GM18867 (cell line): ENCODE results near the gene RORB.

Source experiments
- ATAC-seq: cut with Tn5 transposase; IDR thresholded peaks from one replicate; pipeline ENCODE4 v1.9.1; 2021; ENCODE audit warnings: mild to moderate bottlenecking, moderate library complexity; ENCODE audit not compliant: unreplicated experiment

Gene RORB

DNA sequence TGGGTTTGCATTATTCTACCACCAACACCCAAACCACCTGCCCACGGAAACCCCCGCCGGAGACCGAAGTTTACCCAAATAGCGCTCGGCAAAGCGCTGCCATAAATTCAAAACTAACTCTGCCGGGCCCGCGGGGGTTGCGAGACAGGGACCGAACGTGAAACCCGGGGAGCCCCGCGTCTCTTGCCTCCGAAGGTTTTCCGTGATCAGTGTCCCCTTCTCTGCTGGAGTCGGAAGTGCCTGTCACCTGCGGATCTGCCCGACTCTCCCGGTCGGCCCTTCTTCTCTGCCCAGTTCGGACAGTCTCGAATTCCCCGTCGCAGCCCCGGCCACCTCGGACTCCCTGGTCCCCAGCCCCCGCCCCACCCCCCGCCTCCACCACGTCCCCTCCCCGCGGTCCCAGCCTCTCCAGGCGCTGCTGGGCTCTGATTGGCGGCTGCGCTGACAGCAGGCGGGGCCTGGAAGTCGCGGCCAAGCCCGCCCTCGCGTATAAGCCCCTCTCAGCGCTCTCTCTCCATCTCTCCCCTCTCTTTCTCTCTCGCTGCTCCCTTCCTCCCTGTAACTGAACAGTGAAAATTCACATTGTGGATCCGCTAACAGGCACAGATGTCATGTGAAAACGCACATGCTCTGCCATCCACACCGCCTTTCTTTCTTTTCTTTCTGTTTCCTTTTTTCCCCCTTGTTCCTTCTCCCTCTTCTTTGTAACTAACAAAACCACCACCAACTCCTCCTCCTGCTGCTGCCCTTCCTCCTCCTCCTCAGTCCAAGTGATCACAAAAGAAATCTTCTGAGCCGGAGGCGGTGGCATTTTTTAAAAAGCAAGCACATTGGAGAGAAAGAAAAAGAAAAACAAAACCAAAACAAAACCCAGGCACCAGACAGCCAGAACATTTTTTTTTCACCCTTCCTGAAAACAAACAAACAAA, at the start of gene RORB:
Gene RORB, plus strand, starts transcription at position 517 of the 929 bp plus-strand sequence. CDS start 642 bp downstream, outside the sequence.
- ATAC-seq = peak; percentile 93

DNA sequence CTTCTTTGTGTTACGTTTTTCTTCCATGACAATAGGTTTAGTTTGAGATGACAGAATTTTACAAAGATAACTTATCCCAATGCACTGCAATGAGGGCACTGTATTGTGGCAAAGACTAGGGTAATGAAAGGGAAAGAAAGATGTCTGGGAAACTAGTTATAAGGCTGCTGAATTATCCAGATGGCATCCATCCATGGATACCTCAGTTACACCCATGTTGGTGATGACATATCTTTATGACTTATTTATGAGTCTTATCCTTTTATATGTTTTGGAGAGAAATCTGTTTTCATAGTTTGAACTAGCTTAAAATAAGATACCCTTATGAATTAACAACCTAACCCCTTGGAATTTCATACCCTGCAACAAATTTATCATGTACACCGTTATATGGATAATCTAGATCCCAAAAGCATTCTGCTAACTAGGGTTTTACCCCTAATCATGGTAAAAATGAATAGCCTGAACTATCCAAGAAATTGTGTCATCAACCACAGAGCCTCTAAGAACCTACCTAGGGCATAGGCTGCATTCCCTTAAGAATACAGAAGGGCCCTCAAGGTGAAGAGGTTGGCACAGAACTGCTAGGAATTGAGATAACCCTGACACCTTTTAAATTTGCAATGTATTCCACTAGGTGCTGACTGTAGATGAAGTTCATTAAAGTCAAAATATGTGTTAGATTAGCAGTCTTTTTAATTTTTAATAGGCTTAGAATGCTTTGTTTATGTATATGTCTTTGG, 49.5 kb upstream of the RORB start:
- ATAC-seq = no peak

DNA sequence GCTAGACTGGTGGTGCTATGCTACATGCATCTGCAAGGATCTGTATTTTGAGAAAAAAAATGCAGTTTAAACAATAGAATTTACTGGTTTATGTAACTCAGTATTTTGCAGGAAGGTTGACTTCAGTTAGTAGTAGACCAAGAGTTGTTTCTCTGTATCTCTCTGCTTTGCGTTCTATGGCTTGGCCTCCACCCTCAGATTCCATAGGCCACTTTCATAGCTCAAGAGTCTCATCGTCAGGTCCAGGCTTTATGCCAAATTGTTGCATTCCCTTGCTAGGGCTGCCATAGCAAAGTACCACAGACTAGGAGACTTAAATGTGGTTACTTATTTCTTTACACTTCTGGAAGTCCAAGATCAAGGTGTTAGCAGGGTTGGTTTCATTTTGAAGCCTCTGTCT, 48.1 kb upstream of the RORB start:
- ATAC-seq = no peak

DNA sequence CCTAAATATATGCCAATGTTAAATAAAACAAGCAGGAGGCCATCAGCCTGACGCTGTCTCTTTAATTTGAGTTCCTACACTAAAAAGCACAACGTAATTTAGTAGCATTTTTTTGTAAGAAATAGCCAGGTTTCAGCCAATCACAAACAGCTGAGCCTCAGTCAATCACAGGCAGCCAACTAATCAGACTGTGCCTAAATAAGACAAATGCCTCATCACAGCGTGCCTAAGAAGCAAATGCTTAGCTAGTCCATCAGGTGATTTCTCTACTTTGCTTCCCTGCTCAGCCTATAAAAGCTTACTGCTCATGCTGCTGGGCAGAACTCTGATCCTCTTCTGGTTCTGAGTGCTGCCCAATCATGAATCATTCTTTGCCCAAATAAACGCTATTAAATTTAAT, 38.3 kb upstream of the RORB start:
- ATAC-seq = no peak

DNA sequence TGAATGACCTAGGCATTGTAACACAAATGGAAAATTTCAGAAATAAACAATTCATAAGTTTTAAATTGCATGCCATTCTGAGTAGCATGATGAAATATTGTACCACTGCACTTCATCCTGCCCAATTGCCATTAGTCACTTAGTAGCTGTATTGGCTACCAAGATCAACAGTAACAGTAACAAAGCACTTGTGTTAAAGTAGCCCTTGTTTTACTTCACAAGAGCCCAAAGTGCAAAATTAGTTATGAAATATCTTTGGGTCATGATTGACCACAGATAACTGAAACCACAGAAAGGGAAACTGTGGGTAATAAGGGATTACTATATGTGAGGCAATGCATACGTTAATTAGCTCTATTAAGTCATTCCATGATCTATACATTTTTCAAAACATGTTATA, 33.3 kb upstream of the RORB start:
- ATAC-seq = no peak

DNA sequence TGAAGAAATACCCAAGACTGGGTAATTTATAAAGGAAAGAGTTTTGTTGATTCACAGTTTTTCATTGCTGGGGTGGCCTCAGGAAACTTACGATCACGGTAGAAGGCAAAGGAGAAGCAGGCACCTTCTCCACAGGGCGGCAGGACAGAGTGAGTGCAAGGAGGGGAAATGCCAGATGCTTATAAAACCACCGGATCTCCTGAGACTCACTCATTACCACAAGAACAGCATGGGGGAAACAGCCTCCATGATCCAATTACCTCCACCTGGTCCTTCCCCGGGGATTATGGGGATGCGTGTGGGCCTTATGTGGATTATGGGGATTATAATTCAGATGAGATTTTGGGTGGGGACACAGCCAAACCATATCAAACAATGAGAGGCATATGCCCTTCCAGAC, 18.5 kb upstream of the RORB start:
- no peak for ATAC-seq

DNA sequence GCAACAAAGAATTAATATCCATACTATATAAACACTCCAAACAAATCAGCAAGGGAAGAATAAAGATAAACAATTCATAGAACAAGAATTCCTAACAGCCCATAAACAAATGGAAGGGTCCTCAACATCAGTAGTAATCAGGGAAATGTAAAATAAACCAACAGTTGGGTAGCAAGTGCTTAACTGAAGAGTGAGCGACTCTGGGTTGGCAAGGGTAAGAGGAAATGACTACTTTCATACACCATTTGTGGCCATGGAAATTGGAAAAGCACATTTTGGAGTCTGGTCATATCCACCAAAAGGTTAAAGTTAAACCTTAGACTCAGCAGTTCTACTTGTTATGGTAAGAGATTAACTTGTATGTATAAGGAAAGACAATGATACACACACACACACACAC, 17.4 kb upstream of the RORB start:
- ATAC-seq = no peak

DNA sequence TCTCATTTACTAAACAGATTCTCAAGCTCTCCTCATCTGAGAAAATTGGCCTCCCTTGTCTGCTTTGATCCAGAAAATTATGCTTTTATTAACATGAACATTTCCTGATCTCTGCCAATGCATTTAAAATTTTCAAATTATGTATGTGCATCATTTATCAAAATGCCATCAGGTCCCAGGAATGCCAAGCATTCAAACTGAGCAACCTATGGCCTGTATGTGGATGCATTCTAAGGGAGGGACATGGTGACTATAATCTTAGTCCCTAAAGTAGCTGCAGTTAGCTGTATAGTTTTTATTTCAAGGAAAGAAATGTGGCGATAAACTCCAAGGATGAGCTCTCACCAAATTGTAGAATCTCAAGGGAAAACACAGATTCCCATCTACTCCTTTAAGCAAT, 9.7 kb upstream of the RORB start:
- no peak for ATAC-seq

DNA sequence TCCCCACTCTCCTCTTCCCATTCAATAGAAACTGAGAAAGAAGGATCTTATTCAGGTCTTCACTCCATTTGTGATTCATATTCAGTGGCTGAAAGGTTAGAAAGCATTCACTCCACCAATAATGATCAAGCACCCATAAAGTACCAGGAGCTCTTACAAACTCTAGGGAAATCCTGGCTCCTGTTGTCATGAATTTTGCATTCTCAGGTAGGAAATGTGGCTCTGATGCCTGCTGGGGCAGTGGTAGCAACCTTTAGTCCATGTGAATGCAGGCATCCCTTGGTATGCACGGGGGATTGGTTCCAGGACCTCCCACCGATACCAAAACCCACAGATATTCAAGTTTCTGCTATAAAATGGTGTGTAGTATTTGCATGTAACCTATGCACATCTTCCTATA, 3.6 kb upstream of the RORB start:
- no peak for ATAC-seq

DNA sequence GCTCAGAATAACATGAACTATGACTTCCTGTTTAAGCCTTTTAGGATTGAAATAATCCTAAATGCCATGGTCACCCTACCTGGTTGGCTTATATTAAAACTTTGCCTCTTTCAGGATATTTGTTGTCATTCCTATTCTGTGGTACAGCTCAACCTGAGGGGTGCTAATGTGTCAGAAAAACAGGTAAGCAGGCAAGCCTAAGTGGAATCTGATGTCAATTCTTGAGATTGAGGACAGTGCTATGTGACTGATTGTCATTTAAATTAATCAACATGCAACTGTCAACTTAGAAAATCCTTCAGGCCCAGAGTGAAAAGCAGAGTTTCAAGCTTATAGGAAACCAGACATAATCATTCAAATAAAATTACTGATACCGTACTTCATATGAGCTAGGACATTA, 2.6 kb upstream of the RORB start:
- no peak for ATAC-seq

DNA sequence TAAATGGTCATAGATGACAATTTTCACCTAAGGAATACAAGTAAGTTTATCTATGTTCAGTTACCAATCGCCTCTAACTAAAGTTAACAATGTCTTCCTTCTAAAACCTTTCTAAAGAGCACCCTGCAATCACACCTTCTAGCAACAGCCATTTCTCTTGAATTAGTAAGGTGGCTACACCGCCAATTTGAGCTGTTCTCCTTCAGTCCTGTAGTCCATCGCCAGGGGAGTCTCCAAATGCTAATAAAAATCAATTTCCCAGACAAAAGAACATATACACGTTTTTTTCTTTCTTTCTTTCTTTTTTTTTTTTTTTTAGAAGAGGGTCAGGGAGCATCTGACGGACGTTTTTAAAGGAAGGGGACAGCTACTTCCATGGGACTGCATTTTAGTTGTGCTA, 729 bp upstream of the RORB start:
- peak; percentile 18 for ATAC-seq

DNA sequence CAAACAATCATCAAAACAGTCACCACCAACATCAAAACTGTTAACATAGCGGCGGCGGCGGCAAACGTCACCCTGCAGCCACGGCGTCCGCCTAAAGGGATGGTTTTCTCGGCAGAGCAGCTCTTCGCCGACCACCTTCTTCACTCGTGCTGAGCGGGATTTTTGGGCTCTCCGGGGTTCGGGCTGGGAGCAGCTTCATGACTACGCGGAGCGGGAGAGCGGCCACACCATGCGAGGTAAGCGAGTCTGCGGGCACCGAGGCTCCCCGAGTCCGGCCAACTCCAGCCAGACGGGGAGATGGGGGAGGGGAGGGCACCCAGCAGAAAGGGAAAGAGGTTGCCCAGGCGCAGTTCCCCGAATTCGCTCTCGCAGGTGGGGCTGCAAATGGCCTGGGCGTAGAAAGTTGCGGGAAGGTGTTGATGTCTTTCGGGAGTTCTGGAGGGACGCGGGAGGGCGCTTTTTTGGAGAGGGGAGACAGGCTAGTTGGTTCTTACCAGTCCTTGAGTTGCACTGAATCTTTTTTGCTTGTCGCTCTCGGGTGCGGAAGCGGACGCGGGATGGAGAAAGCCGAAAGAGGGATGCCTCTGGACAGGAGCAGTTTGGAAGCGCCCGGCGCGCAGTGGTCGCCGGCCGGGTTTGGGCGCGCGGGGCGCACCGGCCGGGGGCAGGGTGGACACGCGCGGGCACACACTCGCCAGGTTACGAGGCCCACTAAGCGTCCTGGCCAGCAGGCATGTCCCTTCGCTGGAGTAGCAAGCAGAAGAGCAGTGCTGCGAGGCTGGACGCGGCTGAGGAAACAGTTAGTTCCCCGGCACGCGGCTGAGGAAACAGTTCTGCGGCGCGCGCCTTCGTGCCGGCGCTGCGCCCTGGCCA, 849 bp downstream of the RORB start:
- peak; percentile 22 for ATAC-seq

DNA sequence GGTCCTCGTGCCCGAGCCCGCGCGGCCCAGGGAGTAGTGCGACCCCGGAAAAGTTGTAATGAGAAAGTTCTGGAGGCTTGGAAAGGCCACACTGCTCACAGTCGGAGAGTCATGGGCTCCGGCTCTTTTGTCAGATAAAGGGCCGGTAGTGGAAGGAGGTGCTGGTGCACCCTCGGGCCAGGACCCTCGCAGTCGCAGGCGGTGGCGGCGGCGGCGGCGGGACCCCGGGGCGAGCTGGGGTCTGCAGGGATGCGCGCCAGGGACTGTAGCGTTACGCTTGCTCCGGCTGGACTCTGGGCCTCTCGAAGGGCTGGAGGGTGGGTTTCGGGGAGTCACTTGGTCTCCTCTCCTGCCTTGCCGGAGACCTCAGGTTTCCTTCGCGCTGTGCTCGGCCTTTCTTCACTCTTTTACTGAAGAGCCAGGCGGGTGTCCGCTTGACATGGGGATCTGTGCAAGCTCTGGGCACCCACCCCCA, 1.5 kb downstream of the RORB start:
- no peak for ATAC-seq

DNA sequence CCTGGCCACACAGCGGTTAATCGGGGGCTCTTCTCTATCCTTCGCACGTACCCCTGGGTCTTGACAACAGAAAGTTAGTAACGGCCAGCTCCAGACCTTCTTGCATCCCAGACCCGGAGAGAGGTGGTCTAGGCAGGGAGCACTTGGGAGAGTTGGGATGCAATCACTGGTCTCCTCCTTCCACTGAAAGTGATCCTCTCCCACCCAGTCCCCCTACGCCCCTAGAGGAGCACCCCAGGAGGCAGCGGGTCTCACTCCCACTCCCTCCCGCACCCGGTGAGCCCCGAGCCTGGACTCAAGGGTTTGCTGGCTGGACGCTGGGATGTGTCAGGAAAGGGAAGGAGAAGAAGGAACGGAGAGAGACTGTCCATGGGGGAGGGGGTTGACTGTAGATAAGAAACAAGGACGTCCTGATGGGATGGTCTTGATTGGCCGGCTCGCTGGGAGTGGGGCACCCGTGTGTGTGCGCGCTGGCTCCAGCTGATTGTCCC, 2.0 kb downstream of the RORB start:
- ATAC-seq = no peak

DNA sequence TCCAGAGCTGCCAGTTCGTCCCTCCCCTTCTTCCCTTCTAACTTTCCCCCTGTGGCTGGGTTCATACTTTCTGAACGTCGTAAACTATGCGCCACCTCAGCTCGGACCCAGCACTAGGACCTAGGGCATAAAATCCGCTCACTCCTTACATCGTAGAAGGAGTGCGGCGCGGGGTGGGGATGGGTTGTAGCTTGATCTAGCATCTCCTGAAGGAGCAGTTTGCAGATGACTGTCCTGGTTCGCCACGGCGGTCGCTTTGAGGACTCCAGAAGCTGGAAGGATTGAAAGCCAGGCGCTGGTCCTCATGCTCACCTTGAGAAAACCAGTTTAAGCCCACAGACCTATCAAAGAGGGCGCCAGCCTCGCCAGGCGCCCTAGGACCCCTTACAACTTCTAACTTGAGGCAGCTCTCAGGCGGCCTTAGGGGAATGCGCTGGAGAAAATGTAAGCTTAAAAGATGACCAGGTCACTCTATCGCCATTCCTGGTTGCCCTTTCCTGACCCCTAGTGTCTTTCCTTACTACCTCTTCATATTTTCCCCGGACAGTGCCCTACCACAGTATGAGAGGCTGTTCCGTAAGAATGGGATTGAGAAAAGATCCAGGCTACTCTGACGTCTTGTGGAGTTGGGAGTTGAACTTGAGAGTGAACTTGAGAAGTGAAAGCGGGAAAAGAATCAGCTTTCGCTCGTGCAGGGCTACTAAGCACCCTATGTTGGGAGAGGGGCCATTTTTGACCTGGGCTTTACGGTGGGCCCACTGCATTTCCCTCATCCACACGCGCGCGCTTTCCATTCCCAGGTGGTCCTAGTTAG, 2.8 kb downstream of the RORB start:
- ATAC-seq = no peak

DNA sequence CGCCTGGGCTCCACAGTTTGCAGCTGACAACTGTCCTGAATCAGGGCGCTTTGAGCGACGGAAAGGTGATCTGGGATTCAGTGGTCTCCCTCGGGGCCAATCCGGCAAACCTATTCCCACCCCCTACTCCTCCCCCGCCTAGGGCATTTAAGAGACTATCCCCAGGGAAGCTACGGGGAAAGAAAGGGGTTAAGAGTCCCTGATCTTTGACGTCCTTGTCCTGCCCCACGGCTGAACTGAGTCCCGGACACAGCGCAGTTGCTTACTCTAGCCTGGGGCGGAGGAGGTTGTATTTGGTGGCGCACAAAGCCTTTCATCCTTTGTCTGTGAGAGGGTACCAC, 3.4 kb downstream of the RORB start:
- no peak for ATAC-seq

DNA sequence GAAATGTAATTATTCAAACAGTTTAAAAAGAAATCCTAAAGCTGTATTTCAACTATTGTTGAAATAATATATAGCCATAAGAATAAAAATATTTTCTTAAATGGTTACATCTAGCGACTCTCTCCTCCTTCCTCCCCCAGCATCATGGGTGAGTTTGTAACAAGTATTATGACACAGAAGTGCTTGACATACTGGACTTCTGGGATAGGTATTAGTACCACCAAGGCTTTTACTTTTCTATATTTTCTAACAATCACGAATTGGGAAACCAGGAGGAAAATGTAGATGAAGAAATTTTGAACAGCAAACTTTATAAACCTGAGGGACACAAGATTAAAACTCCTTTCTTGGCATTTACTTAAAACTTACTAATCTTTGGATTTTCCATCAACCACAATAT, 4.4 kb downstream of the RORB start:
- no peak for ATAC-seq

DNA sequence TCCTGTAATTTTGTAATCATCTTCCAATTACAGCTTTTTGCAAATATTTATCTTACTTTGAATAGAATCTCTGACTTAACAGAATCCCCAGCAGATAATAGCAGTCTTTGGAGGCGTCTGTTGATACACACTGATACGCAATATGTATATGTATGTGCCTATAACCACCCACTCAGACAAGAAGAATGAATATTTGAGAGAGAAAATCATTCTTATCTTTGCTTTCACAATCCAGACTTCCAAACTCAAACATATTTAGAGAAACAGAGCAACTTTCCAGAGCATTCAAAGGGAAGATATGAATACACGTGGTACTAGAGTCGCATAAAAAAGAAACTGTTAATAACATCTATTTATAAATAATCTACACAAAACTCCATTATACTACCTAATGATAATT, 6.1 kb downstream of the RORB start:
- no peak for ATAC-seq

DNA sequence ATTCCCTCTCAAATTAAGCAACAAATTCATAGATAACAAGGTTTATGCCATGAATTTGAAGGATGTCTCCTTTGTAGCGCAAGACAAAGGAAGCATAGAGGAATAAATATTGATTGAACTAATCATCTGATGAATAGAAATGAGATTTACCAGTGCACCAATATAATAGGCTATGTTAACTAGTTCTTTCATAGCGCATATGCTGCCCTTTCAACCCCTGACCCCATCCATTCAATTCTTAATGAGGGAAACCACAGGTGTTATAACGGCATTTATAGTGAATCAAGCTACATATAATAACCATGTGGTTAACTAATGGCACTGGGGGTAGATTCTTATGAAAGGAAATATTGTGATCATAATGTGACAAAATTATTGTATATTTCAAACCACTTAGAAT, 6.5 kb downstream of the RORB start:
- ATAC-seq = no peak

DNA sequence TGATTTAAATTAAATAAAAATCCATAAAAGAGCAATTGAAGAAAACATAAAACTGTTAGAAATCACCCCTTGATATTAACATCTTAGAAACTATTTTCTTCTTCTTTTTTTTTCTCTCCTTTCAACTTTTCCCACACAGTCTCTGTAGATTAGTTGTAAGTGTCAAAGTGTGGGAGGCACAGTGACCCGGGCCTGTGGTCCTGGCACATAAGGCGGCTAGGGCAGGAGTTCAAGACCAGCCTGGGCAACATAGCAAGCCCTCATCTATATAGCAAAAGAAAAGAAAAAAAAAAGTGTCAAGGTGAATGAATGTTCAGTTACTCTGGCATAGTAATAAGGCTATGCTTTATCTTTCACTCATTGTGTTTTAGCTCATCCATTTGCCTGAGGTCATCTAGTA, 14.2 kb downstream of the RORB start:
- ATAC-seq = no peak
